Fibroblast of gingiva (primary cell): ENCODE measurements around the gene KCNJ12.
"Not testable (repeated sequence)": the region's sequence is repeated elsewhere in the genome, so short reads cannot be mapped to it uniquely, and the experiment has no call there.

Source experiments
- DNase-seq: peaks from one replicate; pipeline ENCODE4 v3.0.0-alpha.2; 2011; ENCODE audit warnings: low read depth

KCNJ12 gene

GRCh38 chr17:21422311-21423189, 46.4 kb downstream of the KCNJ12 start:
- DNase-seq: not testable (repeated sequence)

- DNase-seq: not testable (repeated sequence)
Measured at GRCh38 chr17:21423190-21423493, 47.0 kb downstream of the KCNJ12 start.

GRCh38 chr17:21424697-21425096, 48.5 kb downstream of the KCNJ12 start:
- not testable (repeated sequence) for DNase-seq

GRCh38 chr17:21425321-21425720, 49.2 kb downstream of the KCNJ12 start:
- DNase-seq: no peak

DNA sequence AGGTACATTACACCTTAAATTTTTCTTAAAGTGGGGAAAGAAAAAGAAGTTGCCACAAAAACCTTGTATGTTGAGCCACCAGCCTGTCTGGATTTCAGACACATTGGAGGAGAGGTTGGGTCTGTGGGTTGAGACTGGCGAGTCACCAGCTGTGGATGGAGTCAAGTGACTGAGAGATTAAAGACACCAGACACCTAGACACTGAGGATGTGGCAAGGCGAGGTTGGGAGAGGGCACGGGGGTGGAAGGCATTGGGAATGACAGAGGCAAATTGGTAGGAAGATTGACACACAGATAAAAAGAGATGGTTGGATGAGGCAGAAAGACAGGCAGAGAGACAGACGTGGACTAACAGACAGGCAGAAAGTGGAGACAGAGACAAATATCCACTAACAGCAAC, 49.6 kb downstream of the KCNJ12 start:
- DNase-seq: no peak

GRCh38 chr17:21426246-21426645, 50.1 kb downstream of the KCNJ12 start:
- not testable (repeated sequence) for DNase-seq

DNA sequence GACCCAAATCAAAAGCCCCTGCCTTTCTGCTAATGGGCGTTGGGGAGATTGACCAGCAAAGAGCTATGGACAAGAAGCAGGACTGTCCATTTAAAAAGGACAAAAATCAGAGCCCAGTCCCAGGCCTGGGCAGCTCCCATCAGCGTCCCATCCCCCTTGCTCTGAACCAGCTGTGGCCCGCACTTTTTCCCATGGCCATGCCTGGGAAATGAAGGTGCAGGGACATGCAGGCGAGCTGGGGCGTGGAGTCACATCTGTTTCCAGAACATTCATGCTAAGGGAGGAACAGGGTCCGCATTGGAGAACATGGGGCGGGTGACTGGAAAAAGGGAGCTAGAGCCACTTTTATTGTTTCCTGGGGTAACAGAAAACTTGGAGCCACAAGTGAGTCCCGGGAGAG, 50.7 kb downstream of the KCNJ12 start:
- not testable (repeated sequence) for DNase-seq

GRCh38 chr17:21427727-21428126, 51.6 kb downstream of the KCNJ12 start:
- DNase-seq: not testable (repeated sequence)

DNA sequence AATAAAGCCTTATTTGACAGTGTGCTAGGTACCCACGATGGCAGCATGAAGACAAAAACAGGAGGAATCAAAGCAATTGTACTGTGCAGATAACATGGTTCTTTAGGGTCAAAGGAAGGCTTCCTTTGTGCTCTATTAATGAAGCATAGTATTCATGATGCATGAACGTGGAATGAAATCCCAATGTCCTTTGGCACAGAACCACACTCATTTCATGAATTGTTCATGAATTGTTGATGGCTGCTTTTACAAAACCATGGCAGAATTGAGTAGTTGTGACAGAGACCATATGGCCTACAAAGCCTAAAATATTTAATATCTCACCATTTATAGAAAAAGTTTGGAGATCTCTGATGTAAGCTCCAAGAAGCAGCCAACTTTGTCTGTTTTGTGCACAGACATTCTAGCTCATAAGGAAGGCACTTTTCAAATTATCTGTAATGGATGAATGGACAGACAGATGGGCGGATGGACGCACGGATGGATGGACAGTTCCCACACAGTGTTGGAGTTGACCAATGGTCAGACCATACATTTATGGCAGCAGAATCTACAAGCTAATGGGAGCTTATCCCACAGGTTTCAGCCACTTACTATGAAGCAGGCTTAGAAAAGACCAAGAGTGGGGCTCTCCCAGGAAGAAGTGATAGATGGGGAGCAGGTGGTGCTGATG, 52.7 kb downstream of the KCNJ12 start:
- peak; percentile 27 for DNase-seq

DNA sequence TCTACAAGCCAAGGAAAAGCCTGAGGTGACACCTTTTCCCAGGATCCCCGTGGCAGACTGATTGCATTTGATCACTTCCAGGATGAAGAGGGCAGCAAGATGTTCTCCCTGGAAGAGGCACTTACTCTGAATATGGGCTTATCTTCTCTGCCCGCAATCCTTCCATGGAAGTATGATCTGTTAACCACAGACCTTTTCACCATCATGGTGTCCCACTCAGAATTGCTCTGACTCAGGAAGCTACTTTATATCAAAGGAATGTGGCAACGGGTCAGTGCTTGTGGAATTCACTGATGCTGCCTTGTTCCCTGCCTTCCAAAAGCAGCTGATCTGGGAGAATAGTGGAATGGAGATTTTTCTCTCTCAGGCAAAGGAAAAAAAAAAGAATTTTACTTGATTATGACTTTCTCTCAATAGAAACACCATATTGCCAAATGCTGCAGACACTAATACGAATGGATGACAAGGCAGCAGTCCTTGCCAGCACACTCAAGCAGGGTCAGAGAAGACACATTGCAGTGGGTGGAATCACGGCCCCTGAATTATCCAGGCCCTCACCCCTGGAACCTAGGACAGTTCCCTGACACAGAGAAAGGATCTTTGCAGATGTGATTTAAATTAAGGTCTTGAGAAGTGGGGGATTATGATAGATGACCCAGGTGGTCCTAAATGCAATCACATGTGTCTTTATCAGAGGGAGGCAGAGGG, 53.9 kb downstream of the KCNJ12 start:
- DNase-seq: not testable (repeated sequence)

DNA sequence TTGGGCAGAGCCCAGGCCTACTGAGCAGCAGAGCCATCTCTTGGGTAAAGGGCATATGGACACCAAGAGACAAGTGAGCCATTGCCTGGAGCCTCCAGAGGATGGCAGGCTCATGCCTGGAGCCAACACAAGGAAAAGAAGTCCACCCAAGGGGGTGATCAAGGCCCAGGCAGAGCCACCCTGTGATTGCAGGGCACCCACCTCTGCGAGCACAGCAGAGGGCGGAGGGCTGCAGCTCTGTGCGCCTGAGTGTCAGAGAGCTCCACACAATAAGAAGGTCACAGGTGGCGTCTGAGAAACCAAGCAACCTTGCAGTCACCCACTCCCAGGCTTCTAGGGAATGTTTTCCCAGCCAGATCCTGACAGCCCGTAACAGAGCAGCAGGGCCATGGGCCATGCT, 57.8 kb downstream of the KCNJ12 start:
- DNase-seq: not testable (repeated sequence)

- DNase-seq: not testable (repeated sequence)
Measured at GRCh38 chr17:21434976-21435375, 58.8 kb downstream of the KCNJ12 start.

DNA sequence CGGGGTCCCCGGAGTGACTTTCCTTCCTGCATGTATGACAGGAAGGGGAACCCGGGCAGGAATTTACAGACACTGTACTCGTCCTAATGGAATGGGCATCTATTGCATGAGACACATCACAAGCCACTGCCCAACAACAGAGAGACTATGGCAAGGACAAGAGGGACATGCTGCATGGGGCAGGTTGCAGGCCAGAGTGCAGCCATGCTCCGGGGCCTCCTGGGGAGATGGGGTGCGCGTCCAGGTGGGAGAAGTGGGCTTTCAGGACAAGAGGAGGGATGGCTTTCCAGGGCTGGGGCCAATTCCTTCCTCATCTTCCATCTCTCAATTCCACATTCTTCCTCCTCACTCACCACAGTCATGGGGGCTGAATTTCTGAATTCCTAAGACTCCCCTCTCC, 60.3 kb downstream of the KCNJ12 start:
- DNase-seq: not testable (repeated sequence)

- not testable (repeated sequence) for DNase-seq
Measured at GRCh38 chr17:21436883-21437836, 61.0 kb downstream of the KCNJ12 start.

GRCh38 chr17:21438316-21439014, 62.3 kb downstream of the KCNJ12 start:
- DNase-seq: not testable (repeated sequence)

DNA sequence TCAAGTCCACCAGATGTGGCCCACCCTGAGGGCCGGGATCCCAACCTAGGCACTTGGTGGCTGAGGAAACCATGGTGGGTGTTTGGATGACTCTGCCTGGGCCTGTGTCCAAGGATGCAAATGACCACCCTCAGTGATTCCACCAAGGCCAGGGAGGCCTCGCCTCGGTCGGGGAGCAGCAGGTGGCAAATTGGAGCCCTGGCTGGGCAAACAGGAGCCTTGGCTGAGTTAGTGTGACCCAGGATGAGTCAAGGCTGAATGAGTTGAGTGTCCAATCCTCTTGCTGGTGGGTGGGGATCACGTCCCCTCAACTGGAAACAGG, 62.8 kb downstream of the KCNJ12 start:
- not testable (repeated sequence) for DNase-seq

GRCh38 chr17:21445091-21445650, 69.0 kb downstream of the KCNJ12 start:
- DNase-seq: no peak

DNA sequence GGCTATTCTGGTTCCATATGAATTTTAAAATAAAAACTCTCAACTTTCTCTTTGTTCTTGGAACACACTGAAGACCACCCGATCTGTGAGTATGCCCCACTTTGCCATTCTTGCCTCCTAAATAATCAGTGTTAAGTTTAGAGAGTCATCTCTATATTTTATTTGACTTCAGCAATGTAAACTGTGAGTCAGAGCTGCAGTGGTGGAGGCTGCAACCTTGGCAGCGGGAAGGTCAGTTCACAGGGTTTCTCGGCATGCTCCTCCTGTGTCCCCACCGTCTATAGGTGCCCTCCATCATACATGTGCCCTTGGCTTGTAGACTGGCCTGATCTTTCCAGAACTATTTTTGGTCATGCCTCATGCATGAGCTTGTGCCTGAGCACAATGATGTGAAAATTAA, 71.4 kb downstream of the KCNJ12 start:
- DNase-seq: not testable (repeated sequence)

GRCh38 chr17:21449891-21450290, 73.7 kb downstream of the KCNJ12 start:
- DNase-seq: not testable (repeated sequence)

DNA sequence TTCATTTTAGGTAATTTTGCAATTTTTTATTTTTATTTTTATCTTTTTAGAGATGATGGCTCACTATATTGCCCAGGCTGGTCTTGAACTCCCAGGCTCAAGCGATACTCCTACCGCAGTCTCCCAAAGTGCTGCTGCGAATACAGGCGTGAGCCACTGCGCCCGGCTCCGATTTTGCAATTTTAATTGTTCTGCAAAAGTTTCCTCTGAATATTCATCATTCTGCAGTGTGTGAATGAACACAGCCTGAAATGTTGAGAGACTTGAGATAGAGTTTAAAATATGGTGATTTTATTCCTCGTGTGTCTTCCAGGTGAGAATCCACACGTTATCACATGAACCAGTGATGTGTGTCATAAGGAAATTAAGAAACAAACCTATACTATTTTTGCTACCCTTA, 75.8 kb downstream of the KCNJ12 start:
- no peak for DNase-seq
